BLaER1 (cell line): Measurements from ENCODE around the gene TMEM229B.

Source experiments
- H3K27ac ChIP-seq: shearing (Covaris generic); formaldehyde crosslinking; 2 replicates; pipeline ENCODE4 v1.8.1; 2022
- H3K27me3 ChIP-seq: shearing (Covaris generic); formaldehyde crosslinking; 2 replicates; pipeline ENCODE4 v1.8.1; 2022
- H3K36me3 ChIP-seq: shearing (Covaris generic); formaldehyde crosslinking; 2 replicates; pipeline ENCODE4 v1.8.1; 2022
- H3K4me1 ChIP-seq: shearing (Covaris generic); formaldehyde crosslinking; 2 replicates; pipeline ENCODE4 v1.8.1; 2022
- H3K4me2 ChIP-seq: shearing (Covaris generic); formaldehyde crosslinking; 2 replicates; pipeline ENCODE4 v1.8.1; 2022
- H3K4me3 ChIP-seq: shearing (Covaris generic); formaldehyde crosslinking; 2 replicates; pipeline ENCODE4 v1.8.1; 2022
- H3K9ac ChIP-seq: shearing (Covaris generic); formaldehyde crosslinking; 2 replicates; pipeline ENCODE4 v1.8.1; 2022
- H3K9me3 ChIP-seq: shearing (Covaris generic); formaldehyde crosslinking; 2 replicates; pipeline ENCODE4 v1.8.1; 2022
- H4K20me1 ChIP-seq: shearing (Covaris generic); formaldehyde crosslinking; 2 replicates; pipeline ENCODE4 v1.8.1; 2022
- Cebpa-rat ChIP-seq: shearing (Covaris generic); IDR thresholded peaks from 2 replicates; pipeline ENCODE4 v1.8.1; 2022

Gene TMEM229B

DNA sequence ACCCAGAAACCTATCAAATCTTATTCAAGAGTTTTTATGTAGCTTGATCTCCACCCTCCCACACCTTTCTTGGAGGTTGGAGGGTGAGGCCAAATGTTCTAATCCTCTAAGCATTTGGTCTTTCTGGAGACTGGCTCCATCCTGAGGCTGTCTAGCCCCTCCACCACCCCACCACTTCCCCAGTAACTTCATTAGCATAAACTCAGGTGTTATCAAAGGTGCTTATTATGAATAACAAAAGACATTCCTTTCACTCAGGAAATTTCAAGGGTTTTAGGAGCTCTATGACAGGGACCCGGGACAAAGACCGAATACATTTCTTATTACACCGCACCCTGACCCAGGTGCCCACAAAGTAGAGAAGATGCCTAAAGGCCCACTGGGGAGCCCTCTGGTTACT is 2.8 kb upstream of the TMEM229B start:
- Histone ChIP-seq H3K36me3 (peaks cover 17% of the 10 kb centered on the region; the same call in 1 of the 2 replicates), H4K20me1 (no peaks in the 10 kb centered on the region), H3K27ac (no peak overlapping the region), H3K4me2 (no peak overlapping the region), H3K4me3 (no peak overlapping the region), H3K9ac (no peak overlapping the region), H3K27me3 (no peaks in the 10 kb centered on the region), H3K4me1 (peaks cover 43% of the 10 kb centered on the region), H3K9me3 (peaks cover 41% of the 10 kb centered on the region)
- TF ChIP-seq Cebpa-rat = no peak

DNA sequence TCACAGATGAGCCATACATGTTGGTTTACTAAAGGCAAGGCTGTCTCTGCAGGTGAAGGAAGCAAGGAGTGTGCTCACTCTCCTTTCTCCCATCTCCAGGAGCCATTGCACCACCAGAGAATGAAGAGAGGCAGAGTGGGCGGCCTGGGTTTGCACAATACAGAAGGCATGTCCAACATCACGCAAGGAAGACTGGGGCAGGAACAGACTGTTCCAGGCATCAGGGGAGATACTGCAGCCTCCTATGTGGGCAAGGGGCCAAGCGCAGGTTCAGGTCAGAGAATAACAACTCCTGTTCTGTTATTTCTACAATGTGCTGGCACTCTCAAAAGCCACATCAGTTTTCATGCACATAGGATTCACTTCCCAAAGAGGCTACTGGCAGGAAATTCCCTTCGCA is 1.7 kb upstream of the TMEM229B start:
- Histone ChIP-seq H3K36me3 (peaks cover 17% of the 10 kb centered on the region; the same call in 1 of the 2 replicates), H3K9ac (no peak overlapping the region), H3K27me3 (no peaks in the 10 kb centered on the region), H3K9me3 (peaks cover 41% of the 10 kb centered on the region), H3K27ac (no peak overlapping the region), H4K20me1 (no peaks in the 10 kb centered on the region), H3K4me3 (no peak overlapping the region), H3K4me1 (peaks cover 54% of the 10 kb centered on the region), H3K4me2 (peak overlapping the region; percentile 88)
- no peak for TF ChIP-seq Cebpa-rat

DNA sequence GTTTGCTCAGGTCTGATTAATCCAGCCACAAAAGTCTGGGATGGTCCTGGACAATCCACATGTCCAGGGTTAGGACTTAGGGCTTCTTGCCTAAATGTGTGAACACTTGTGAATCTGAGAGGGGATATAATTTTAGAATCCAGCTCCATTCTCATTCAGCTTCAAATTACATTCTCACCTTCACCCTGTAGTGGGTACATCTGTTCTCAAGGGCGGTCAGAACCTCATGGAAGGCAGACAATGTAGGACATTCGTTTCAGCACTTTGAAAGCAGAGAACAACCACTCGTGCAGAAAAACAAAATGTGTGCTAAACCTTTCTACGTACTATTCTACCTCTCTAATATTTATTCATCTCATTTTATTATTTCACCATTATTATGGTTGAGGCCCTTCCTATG is 1.2 kb downstream of the TMEM229B start:
- Histone ChIP-seq H3K4me1 (peaks cover 75% of the 10 kb centered on the region), H3K4me3 (no peak overlapping the region)

DNA sequence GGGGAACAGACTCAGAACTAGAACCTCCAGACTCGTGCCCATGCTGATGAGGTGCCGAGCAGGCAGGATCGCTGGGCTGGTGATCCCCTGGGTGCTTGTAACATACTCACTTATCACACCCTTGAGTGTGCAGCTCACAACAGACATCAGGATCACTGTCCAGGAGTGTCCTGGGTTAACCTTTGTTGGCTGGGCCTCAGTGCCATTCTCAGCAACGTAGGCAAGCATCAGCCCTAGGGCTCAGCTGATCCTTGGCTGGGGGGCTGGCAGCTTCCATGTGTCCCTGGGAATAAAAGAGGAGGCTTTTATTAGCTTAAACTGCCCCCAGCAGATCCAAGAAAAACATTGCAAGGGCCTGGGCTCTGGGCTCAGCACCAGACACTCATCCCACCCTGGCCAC is 1.6 kb downstream of the TMEM229B start:
- H3K27ac ChIP-seq = no peak overlapping the region; the same call in 1 of the 2 replicates
- peaks cover 8% of the 10 kb centered on the region; the same call in 1 of the 2 replicates for H3K9me3 ChIP-seq
- TF ChIP-seq Cebpa-rat = no peak
- no peak overlapping the region for H3K4me3 ChIP-seq
- H3K36me3 ChIP-seq = no peaks in the 10 kb centered on the region
- H3K4me1 ChIP-seq = peaks cover 75% of the 10 kb centered on the region
- no peak overlapping the region for H3K9ac ChIP-seq
- no peaks in the 10 kb centered on the region for H4K20me1 ChIP-seq
- no peaks in the 10 kb centered on the region for H3K27me3 ChIP-seq
- H3K4me2 ChIP-seq = peak overlapping the region; percentile 88

More for the DNA sequence above, 1.2 kb downstream of the TMEM229B start:
- Histone ChIP-seq H3K9me3 (peaks cover 12% of the 10 kb centered on the region), H3K9ac (no peak overlapping the region), H3K4me2 (peak overlapping the region; percentile 88), H4K20me1 (no peaks in the 10 kb centered on the region), H3K27me3 (no peaks in the 10 kb centered on the region), H3K27ac (no peak overlapping the region; the same call in 1 of the 2 replicates), H3K36me3 (no peaks in the 10 kb centered on the region)
- TF ChIP-seq Cebpa-rat = no peak

DNA sequence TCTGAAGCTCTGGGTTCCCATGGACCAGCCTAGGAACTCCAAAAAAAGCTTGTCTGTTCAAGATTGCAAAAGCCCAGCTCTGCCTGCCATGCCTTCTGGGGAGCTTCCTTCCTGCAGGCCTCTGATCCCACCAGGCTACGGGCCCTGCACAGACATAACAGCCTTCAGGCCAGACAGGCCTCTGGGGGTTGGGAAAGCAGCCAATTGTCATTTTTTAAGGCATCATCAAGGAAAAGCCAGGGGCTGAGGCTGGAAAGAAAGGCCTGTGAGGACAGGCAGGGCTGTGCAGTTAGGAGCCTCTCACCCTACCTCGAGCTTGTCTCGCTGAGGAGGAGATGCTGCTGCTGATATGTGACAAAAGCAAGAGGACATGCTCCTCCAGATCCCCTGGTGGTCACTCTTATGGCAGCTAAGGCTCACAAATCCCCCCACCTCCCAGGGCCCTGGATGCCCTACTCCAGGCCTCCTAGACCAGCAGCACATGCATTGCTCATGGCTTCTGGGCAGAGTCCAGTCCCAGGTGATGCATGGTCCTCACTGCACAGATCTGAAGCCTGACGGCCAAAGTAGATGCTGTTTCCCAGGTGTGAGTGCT is 2.9 kb downstream of the TMEM229B start:
- no peak for TF ChIP-seq Cebpa-rat
- Histone ChIP-seq H4K20me1 (no peaks in the 10 kb centered on the region), H3K4me1 (peaks cover 78% of the 10 kb centered on the region), H3K36me3 (no peaks in the 10 kb centered on the region), H3K27me3 (no peaks in the 10 kb centered on the region), H3K4me3 (no peak overlapping the region), H3K4me2 (peak overlapping the region; percentile 63), H3K27ac (peak overlapping the region; percentile 37; the same call in 1 of the 2 replicates), H3K9me3 (peaks cover 5% of the 10 kb centered on the region; the same call in 1 of the 2 replicates), H3K9ac (peak overlapping the region; percentile 15; the same call in 1 of the 2 replicates)

DNA sequence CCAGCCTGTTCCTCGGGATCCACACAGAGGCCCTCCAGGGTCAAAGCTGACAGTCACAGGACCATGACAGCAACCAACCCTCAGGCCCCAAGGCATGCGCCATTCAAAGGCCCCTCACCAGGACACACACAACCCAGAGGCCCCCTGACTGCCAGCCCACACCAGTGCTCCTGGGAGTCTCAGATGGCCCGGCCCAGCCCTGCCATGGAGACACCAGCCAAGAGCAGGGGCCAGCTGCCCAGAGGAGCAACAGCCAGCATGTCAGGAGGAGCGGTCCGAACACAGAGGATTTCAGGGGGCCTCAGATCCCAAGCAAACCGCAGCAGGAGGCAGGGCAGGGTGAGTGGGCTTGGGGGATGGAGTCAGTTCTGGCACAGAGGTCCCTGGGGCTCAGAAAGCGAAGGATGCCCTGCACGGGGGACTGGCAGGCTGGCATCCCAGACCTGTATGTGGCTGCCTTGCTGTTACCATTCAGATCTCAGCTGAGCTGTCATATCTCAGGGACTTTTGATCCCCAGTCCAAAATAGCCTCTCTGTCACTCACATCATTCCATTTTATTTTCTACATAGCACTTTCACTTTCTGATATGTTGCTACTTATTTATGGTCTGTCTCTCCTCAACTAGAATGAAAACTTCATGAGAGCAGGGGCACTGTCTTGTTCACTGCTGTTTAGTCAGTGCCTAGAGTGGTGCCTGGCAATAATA is 4.8 kb downstream of the TMEM229B start:
- peak overlapping the region; percentile 18; the same call in 1 of the 2 replicates for H3K27ac ChIP-seq
- no peak for TF ChIP-seq Cebpa-rat
- peak overlapping the region; percentile 46 for H3K9ac ChIP-seq
- H3K27me3 ChIP-seq = no peaks in the 10 kb centered on the region
- no peaks in the 10 kb centered on the region for H3K36me3 ChIP-seq
- H3K9me3 ChIP-seq = peaks cover 5% of the 10 kb centered on the region; the same call in 1 of the 2 replicates
- H4K20me1 ChIP-seq = no peaks in the 10 kb centered on the region
- peaks cover 69% of the 10 kb centered on the region for H3K4me1 ChIP-seq
- peak overlapping the region; percentile 57 for H3K4me2 ChIP-seq
- no peak overlapping the region for H3K4me3 ChIP-seq

DNA sequence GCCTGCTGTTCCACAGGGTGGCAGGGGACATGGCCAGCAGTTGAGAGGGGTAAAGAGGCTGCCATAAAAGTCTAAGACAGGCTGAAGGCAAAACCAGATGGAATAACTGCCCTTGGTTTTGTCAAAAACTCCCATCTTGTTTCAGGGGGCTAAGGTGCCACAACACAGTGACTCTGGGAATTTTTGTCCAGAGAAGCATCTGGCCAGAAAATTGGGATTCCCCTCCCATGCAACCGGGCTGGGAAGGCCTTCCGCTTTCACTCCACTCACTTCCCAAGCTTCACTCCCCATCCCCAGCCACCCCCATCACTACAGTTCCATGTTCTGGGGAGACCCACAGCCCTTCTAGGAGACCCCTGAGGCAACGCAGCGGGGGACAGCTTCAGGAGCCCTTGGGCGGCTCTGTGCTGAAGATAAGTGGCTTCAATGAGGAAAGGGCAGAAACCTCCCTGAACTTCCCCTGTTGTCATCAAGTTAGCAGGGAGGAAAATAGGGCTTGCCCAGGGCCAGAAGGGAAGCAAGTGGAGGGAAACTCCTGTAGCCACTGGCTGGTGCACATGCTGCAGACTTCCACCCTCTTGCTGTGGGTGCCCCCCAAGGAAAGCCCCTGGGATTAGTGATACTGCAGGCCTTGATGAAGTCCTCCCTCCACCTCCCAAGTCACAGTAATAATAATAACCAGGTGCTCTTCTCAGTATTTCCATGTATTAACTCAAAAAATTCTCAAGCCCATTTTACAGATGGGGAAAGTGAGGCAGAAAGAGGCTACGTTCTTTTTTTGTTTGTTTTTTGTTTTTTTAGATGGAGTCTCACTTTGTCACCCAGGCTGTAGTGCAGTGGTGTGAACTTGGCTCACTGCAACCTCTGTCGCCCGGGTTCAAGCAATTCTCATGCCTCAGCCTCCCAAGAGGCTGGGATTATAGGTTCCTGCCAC is 6.0 kb downstream of the TMEM229B start:
- Histone ChIP-seq H3K27ac (no peak overlapping the region), H3K9ac (no peak overlapping the region), H3K4me1 (peaks cover 69% of the 10 kb centered on the region), H3K4me3 (no peak overlapping the region), H3K9me3 (peaks cover 5% of the 10 kb centered on the region; the same call in 1 of the 2 replicates), H3K27me3 (no peaks in the 10 kb centered on the region), H4K20me1 (no peaks in the 10 kb centered on the region), H3K4me2 (no peak overlapping the region), H3K36me3 (no peaks in the 10 kb centered on the region)
- TF ChIP-seq Cebpa-rat = no peak

DNA sequence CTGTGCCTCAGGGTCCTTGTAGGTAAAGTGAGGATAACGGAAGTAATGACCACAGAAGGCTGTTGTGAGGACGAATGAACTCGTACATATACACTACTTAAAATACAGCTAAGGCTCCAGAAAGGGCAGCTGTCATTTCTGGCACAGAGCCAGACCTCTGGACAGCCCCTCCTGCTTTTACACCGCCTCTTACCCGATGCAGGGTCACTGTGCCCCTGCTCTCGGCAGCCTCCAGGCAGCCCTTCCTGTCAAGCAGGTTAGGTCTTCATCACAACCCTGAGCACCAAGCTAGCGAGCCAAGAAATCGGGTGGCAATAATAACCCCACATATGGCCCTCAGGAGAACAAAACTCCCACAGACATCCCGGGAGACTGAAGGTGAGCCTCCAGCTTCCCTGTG is 8.5 kb downstream of the TMEM229B start:
- H3K9ac ChIP-seq = no peak overlapping the region
- H3K4me3 ChIP-seq = no peak overlapping the region

DNA sequence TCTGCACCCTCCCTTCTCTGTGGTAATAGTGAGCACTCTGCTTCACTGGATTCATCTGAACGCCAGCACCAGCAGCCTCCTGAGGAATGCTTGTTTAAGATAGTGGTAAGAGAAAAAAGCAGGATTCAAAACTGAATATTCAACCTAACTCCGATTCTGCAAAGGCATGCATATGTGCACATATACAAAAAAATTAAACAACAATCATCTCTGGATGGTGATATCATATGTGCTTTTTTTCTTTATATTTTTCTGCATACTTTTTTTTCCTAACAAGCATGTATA is 9.8 kb downstream of the TMEM229B start:
- Histone ChIP-seq H3K4me2 (peak overlapping the region; percentile 52), H3K9me3 (no peaks in the 10 kb centered on the region), H3K27me3 (no peaks in the 10 kb centered on the region), H3K9ac (no peak overlapping the region), H3K36me3 (no peaks in the 10 kb centered on the region), H3K27ac (no peak overlapping the region), H3K4me1 (peaks cover 43% of the 10 kb centered on the region), H3K4me3 (no peak overlapping the region), H4K20me1 (no peaks in the 10 kb centered on the region)
- no peak for TF ChIP-seq Cebpa-rat

More for the DNA sequence above, 8.5 kb downstream of the TMEM229B start:
- no peaks in the 10 kb centered on the region for H3K27me3 ChIP-seq
- H4K20me1 ChIP-seq = no peaks in the 10 kb centered on the region
- peak overlapping the region; percentile 14; the same call in 1 of the 2 replicates for H3K4me2 ChIP-seq
- no peaks in the 10 kb centered on the region for H3K9me3 ChIP-seq
- no peak overlapping the region for H3K27ac ChIP-seq
- no peaks in the 10 kb centered on the region for H3K36me3 ChIP-seq
- TF ChIP-seq Cebpa-rat = no peak
- peaks cover 44% of the 10 kb centered on the region for H3K4me1 ChIP-seq
